G401 (cell line): ENCODE measurements around the gene PRKAG2. TPM values are rescaled to one million over a fixed set of nuclear protein-coding genes. Genes with fewer than 3 reads are reported as not detected.

ENCODE experiments used
- DNase-seq: peaks from one replicate; pipeline ENCODE4 v3.0.0-alpha.2; 2015; ENCODE audit warnings: low spot score
- in situ Hi-C: cut with HindIII; loops from 2 replicates; pipeline ENCODE4 v1.10.0; 2016; ENCODE audit warnings: low sequenced_read_pairs, mixed read lengths
- total RNA-seq: library from RNA; depleted of rRNA; stranded (reverse); fragments of >200 nt; shearing (Covaris generic); gene quantifications from 2 replicates; pipeline ENCODE4 v1.2.3, GENCODE V29; 2014

The PRKAG2 gene
- total RNA-seq, 1 experiment from 2014 or later = 92.4 TPM

DNA sequence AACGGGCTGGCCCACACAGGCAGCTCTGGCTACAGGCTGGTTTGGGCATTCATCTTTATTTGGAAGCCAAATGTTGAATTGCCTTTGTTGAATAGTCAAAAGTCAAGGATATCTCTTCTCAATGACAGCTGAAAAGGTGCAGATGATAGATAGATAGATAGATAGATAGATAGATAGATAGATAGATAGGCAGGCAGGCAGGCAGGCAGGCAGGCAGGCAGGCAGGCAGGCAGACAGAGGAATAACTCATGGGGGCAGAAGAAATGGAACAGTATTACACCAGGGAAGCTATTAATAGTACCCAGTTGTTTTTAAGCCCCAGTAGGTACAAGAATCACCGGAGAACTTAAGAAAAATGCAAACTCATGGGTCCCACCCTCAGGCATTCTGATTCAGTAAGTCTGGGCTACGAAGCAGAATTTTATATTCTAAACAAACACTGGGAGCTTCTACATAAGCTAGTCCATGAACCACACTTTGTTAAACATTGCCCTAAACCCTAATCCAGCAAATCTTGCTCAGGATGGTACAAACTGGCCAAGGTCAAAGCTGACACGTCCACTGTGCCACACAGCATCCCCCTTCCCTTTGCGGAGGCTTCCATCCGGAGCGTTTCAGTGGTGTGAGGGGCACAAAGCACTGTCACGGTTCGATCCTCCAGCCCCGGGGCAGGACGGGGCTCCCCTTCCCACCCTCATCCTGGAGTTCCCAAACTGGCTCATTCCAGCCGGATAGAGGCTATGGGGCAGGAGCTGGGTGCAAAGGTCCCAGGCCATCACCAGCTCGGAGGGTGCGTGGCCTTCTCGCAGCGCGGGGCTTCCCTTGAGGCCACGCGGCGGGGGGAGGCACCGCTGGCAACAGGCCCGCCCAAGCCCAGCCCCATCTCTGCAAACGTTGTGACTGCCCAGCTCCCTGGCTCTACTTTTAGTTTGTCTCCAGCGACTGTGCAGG lies 6.7 kb downstream of the PRKAG2 start:
- no peak for DNase-seq
- in situ Hi-C loops = no loop called here

DNA sequence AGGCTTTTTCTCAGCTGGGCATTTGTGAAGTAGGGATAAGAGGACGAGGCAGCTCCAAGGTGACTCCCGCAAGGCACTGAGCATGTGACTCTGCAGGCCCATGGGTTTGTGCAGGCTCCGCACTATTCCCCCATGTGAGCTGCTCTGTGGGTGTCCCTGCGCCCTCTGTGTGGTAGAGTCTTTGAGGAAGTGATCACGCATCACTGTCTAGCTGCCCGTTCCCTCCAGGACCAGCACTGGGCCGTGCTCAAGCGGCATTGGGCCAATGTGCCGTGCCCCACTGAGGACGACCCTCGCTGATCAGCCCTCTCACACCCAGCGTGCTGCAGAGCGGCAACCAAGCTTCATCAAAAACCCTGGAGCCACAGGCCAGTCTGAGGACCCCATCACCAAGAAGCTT lies 7.5 kb downstream of the PRKAG2 start:
- in situ Hi-C loops = no loop called here
- DNase-seq = no peak

DNA sequence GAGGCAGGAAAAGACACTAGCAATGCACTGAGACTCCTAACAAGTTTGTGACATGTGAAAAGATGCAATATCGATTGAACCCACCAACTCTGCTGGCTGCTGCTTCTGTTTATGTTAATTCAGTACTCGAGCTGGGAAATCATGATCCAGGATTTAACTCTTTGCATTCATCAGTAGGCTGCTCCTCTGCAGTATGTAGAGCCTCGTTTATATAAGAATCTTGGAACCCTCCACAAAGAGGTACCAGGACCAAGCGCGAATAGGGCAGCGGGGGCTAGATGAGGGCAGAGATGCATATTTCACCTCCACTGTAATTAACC lies 7.8 kb downstream of the PRKAG2 start:
- in situ Hi-C loops = no loop called here
- DNase-seq = no peak

DNA sequence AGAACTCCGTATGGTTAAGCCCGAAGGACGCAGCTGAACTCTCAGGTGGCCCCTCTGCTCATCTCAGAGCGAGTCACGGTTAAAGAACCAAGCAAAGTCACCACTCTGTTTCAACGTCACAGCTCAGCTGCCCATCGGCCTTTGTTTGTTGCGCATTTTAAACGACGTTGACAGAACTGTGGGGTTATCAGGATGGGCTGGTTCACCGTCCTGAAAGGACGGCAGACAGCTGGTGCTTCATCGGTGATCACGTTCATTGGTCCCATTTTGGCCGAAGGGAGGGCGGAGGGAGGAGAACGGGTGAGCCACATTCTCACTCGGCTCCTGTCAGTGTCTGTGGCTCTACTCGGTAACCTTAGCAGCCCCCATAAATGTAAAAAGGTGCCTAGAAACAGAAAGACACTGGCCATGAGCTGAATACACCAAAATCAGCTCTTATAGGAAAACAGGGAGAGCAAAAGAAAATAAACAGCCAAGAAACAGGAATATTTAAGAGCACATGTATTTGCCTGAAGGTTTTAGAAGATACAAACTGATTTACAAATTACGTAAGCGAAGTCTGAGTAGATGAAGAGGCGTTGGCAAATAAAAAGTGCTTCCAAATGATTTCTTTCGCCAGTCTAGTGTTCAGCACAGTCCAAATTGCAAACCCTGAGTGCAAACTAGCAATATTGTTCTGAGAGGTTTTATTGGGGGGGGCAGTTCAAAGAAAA lies 8.4 kb downstream of the PRKAG2 start:
- peak; percentile 70 for DNase-seq
- in situ Hi-C loops = no loop called here

DNA sequence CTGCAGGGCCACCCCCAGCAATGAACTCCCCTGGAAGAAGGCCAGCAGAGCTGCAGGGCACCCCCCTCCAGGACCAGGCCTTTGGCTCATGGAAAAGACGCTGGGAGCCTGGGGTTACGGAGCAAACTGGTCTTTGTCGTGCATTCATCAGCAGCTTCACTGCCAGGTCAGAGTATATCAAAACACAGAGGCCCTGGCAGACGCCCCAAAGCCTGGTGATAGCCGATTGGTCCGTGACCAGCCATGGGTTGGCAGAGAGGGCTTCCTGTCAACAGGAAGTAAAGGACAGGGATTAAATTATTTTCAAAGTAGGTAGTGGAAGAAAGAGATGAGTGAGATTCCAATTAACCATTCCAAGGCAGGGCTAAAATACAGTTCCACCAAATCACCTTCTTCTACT lies 9.0 kb downstream of the PRKAG2 start:
- in situ Hi-C loops = no loop called here
- peak; percentile 92 for DNase-seq

DNA sequence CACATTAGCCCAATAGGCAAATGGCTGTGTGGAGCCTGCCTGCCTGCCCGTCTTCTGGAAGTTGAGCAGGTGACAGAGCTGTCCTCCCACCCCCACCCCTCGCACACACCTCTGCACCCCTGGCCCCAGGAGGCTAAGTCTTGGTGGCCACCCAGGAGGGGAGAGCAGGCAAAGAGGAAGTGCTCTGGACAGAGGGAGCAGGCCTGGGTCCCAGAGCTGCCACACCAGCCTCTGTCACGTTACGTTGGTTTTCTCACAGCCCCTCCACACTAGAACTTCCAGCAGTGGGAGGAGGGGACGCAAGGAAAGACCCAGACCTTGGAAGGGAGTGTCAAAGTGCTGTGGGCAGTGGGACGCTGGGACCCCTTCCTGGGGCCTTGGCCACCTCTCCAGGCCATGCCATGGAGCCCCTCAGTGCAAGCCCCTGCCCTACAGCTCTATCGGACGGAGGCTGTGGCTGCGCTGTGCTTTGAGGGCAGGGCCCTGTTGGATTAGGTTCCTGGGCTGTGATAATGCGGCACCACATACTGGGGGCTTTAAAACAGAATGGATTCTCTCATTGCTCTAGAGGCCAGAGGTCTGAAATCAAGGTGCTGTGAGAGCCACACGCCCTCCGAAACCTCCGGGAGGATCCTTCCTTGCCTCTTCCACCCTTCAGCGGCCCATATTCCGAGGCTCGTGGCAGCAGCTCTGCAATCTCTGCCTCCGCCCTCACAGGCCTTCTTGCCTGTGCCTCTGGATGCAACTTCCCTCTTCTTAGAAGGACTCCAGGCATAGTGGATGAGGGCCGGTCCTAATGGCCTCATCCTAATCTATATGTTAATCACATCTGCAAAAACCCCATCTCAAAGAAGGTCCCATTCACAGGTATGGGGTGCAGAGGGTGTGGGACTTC lies 9.9 kb downstream of the PRKAG2 start:
- in situ Hi-C loops = no loop called here
- DNase-seq = no peak

DNA sequence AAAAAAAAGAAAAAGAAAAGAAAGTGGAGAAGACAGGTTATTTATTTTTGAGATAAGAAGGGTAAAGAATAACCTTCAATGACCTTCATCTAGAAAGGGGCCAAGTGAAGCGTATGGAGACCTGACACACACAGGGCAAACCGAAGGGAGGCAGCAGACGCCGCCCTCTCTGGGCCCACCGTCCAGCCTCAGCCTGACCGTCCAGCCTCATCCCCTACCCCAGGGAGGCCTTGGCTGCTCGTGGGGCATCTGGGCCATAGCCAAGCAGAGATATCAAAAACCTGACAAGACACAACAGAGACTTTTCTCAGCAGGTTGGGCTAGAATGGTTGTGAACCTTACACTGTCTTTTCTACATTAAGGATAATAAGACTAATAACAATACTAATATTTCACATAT lies 10.9 kb downstream of the PRKAG2 start:
- in situ Hi-C loops = no loop called here
- no peak for DNase-seq

DNA sequence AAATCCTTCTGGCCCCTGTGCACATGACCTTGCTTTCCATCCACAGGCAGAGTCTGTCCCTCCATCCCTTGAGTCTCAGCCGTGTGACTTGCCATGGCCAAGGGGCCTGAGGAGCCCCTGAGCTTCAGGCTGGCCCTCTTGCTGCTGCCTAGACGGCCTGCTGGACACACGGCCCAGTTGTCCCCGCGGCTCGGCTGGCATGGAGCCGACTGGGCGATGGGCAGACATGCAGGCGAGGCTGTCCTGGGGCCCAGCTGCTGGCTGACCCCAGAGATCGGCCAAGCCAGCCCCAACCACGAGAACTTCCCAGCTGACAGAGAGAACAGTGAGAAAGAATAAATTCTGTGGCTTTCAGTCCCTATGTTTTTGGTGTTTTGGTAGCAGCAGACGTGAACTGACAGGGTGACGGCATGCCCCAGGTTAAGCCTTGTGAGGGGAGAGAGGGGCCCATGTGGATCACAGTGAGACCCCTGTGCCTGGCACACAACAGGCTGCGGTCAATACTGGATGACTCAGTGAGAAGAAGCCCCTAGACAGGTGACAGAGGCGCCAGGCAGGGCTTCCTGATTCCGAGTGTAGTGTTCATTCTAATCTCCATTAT lies 11.7 kb downstream of the PRKAG2 start:
- no peak for DNase-seq
- in situ Hi-C loops = no loop called here

DNA sequence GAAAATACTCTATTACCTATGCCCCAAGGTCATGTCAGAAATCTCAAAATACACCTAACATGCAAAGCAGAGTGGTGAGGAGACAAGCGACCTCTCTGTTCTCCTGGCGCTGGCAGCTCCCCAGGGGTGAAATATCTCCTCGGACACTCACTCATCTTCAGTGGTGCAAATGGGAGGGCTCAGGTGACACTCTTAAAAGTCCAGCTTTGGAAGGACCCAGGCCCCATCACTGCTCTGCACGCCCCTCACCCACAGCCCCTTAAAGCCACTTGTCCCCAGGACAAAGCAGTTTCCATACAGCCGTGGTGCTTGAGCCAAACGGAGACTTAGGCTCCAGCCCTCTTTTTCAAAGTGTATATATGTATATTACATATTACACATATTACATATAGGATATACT lies 12.4 kb downstream of the PRKAG2 start:
- in situ Hi-C loops = no loop called here
- no peak for DNase-seq

DNA sequence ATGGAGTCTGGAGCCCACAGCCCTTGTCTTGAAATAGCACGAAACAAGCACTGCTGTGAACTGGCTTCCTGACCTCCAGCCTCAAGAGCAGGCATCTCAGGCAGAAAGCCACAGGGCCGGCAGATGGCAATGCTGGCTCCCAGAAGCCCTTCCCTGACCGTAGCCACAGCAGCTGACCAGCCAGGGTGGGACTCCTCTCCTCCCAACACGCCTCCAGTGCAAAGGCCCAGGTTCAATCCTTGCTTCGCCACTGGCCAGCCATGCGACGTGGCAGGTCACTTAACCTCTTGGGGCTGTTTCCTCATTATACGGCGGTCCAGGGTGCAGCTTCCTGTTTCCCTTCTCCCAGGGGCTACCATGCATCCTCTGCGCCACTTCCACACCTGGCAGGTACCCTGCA lies 12.8 kb downstream of the PRKAG2 start:
- peak; percentile 78 for DNase-seq
- in situ Hi-C loops = no loop called here

DNA sequence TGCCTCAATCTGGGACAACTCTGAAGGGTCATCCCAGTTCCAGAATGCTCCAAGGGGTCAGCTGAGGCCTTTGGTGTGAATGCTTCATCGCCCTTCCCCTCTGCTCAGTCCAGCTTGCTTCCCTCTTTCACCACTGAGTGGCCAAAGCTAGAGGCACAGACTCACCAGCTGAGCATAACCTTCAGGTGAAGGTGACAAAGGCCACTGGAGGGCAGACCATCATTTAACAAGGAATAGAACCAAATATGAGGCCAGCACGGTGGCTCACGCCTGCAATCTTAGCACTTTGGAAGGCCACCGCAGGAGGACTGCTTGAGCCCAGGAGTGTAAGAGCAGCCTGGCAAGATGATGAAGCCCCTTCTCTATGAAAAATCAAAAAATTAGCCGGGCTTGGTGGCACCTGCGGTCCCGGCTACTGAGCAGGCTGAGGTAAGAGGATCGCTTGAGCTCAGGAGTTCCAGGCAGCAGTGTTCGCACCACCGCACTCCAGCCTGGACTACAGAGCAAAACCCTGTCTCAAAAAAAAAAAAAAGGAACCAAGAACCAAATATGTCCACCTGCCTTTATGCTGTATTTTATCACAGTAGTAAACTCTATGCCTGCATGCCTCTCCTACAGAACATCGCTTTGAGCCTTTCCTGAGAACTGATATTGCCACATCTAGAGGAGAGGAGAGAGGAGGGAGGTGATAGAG lies 13.4 kb downstream of the PRKAG2 start:
- in situ Hi-C loops = no loop called here
- no peak for DNase-seq

DNA sequence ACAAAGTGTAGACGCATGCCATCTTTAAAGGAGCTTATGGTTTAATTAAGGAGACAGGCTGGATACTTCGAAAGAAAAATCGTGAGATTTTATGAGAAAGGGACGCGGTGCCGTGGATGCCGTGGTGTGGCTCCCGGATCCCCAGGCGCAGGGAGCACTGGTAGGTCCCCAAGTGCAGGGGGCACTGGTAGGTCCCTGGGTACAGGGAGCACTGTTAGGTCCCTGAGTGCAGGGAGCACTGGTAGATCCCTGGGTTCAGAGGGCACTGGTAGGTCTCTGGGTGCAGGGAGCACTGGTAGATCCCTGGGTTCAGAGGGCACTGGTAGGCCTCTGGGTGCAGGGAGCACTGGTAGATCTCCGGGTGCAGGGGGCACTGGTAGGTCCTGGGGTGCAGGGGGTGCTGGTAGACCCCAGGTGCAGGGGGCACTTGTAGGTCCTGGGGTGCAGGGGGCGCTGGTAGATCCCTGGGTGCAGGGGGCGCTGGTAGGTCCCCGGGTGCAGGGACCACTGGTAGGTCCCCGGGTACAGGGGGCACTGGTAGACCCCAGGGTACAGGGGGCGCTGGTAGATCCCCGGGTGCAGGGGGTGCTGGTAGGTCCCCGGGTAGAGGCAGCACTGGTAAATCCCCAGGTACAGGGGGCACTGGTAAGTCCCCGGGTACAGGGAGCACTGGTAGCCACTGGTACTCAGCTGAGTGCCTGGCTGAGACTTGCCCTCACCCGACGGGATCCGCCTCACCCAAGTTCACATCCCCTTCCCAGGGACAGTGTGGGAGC lies 14.1 kb downstream of the PRKAG2 start:
- DNase-seq = no peak
- in situ Hi-C loops = no loop called here

DNA sequence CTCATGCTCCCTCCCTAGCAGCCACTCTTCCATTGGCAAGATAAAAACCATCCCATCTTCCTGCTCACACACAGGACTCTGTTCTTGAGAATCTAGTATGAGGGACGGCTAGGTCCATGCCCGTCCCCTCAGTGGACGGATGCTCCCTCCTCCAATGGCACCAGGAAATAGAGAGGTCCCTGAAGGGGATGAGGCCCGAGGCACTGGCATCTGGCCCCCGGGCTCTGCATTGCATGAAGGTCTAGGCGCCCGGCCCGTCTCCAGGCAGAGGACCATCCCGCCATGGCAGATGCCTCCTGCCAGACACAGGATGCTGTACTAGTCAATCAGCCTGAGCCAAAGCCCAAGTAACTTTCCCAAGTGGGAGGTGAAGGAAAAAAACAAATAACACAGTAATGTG lies 15.0 kb downstream of the PRKAG2 start:
- in situ Hi-C loops = no loop called here
- no peak for DNase-seq

DNA sequence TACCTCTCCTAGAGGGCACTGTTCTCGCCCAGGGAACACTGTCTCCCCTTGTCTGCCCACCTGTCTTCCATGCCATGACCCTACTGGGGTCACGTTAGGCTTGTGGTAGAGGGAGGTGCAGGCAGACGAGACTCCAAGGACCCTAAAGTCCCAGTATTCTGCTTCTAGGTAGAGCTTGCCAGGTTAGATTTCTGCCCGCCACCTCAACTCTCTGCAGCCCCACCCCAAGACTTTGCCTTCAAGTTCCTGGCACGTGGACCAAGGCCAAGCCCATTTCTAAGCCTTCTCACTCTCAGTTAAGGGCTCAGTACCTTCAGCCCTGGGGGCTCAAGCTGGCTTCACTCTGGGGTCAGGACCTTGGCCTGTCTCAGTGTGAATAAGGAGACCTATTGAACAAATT lies 16.1 kb downstream of the PRKAG2 start:
- no peak for DNase-seq

DNA sequence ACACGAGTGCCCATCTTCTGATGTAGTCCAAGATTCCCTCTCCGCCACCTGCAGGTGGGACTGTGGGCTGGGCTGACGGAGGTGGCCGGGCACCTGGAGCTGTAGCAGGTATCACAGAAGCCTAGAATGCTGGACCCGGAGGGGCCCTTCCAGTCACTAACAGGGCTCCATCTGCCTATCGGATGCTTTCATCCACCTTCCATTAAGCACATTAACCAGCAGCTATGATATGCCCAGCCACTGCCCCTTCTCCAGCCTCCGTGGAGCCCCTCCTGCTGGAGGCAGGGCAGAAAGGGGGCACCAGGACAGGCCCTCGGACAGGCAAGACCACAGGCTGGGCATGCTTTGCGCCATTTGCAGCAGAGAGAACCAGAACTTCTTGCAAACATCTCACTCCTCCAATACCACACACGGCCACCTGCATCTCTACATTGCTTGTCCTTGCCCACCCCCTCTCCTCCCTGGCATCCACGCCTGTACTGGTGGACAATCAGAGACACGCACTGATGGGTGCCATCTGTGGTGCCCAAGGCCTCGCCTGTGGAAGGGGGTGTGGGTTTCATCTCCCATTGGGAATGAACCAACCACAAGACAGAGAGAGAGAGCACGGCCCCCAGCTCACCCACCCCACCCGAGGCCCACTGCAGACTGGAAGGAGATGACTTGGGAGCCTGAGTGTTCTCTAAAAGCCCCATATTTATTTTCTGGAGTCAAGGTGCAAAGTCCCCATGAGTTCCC lies 16.8 kb downstream of the PRKAG2 start:
- in situ Hi-C loops = no loop called here
- no peak for DNase-seq

More for the DNA sequence above, 16.1 kb downstream of the PRKAG2 start:
- in situ Hi-C loops = no loop called here

DNA sequence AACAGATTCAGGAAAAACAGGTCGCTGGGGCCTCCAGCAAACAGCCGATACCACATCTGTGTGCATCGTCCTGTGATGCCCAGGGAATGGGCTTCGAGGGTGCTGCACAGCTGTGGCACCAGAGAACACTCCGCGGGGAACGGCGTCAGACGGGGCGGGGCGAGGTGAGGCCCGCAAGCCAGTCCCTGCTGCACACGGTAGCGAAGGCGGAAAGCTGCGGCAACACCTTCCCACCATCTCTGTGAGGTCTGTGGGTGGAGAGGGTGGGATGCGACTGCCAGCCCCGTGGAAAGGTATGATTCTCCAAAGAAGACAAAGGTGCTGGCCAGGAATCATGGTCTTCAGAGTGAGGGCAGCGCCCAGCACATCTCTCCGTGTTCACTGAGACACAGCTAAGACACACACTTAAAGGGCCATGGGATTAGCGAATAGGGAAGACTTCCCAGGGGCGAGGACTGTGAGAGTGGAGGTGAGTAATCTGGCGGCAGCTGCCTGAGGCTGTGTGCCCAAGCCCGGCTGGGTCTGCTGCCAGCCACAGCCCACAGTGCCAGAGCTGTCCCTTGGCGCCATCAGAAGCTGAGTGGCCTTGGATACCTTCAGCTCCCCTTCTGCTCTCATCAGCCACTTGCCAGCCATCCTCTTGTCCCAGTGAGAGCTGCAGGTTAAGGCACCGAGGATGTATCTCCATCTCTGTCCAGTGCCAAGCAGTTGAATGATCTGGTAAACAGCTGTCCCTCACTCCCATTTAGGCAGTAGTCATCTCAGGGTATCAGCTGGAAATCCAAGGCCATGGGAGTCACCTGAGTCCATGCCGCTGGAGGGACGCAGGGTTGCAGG lies 17.6 kb downstream of the PRKAG2 start:
- in situ Hi-C loops = no loop called here
- DNase-seq = peak; percentile 64

DNA sequence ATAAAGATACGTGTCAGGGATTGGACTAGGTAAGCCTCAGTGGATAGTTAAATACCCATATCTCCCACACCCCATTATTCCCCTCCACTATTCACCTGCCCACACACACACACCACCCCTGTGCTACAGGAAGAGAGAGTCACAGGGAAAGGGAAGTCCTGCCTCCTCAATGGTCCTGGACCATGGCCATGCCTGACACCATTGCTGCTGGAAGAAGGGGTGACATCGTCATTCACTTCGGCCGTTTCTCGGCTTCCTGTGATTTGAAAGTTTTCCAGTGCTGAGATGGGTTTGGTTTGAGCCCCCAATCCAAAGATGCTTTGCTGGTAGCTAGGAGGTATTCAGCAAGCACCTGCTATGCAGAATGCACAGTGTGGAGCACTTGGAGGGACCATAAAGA lies 18.5 kb downstream of the PRKAG2 start:
- in situ Hi-C loops = no loop called here
- no peak for DNase-seq
